Muscle layer of colon (tissue), 2 donors: ENCODE data around the gene SPEG.

Experiments used
- H3K27ac ChIP-seq: one replicate; pipeline ENCODE4 v1.7.0; 2013; ENCODE audit warnings: low read depth, mild to moderate bottlenecking, low read length, moderate library complexity
- H3K27me3 ChIP-seq, 2 donors: one replicate each; pipeline ENCODE4 v1.7.0; 2013; ENCODE audit warnings: low read length in 2 of 2, mild to moderate bottlenecking in 2 of 2; ENCODE audit not compliant: insufficient read depth in 2 of 2, control insufficient read depth in 1 of 2
- H3K36me3 ChIP-seq: one replicate; pipeline ENCODE4 v1.7.0; 2013; ENCODE audit warnings: mild to moderate bottlenecking, low read length; ENCODE audit not compliant: insufficient read depth
- H3K4me1 ChIP-seq: one replicate; pipeline ENCODE4 v1.7.0; 2013; ENCODE audit warnings: mild to moderate bottlenecking, low read length; ENCODE audit not compliant: insufficient read depth
- H3K4me3 ChIP-seq, 2 donors: one replicate each; pipeline ENCODE4 v1.7.0; 2013; ENCODE audit warnings: low read length in 2 of 2, low read depth in 1 of 2, mild to moderate bottlenecking in 1 of 2, moderate library complexity in 1 of 2
- H3K9ac ChIP-seq: one replicate; pipeline ENCODE4 v1.7.0; 2013; ENCODE audit warnings: low read length
- H3K9me3 ChIP-seq: one replicate; pipeline ENCODE4 v1.7.0; 2013; ENCODE audit warnings: mild to moderate bottlenecking, low read length
- donor health status: abdominal sarcoma.
- donor health status: Adenocarcinoma of cecum.

The SPEG gene

DNA sequence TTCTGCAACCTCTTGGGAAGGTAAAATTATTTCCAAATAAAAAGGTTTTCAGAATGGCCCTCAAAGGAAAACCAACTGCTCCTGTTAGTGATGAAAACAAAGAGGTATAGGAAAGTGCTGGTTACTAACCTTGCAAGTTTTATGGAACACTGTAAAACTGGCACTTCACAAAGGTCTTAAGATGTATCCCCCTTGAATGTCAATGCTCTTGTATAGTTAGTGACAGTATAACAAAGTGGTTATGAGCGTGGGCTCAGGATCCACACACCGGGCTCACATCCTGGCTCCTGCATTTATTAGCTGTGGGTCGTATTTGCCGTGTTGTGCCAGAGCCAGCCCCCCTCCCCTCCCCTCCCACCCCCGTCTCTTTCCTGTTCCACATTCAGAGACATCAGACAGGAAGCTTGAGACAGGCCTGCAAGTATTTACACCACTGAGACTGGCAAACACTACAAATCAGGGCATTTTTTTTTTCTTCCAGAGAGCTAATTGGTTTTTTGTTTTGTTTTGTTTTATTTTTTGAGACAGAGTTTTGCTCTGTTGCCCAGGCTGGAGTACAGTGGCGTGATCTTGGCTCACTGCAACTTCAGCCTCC lies 37.7 kb upstream of the SPEG start:
- no peak overlapping the region for H3K27ac ChIP-seq
- H3K27me3 ChIP-seq: no peaks in the 10 kb centered on the region
- peaks cover 12% of the 10 kb centered on the region for H3K4me1 ChIP-seq
- no peaks in the 10 kb centered on the region for H3K9me3 ChIP-seq
- no peak overlapping the region for H3K4me3 ChIP-seq
- H3K36me3 ChIP-seq: no peaks in the 10 kb centered on the region
- no peak overlapping the region for H3K9ac ChIP-seq

DNA sequence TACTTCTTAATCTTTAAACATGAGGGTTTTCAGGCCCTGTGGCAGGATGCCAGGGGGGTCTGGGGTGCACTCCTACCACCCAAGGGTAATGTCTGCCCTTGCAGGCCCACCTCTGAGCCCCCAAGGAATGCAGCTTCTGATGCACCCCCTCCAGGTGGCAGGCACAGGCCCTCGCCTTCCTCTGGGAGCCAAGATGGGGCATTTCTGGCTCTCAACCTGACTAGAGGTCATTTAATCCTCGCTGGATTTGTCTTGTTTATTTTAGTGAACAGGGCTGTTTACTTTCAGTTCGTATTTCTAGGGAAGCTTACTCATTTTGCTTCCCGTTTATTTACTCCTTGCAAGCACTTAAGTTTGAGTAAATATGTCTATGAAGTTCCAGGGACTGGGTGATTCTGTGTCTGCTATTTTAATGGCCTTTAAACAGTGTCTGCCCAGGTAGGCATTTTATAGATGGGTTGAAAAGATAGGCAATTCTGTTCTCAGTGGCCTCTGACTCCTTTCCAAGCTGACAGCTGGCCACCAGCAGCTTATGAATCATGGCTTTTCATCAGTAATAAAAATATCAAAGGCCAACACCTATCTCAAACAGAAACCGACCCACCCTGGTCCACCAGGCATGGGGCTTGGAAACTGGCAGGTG lies 35.8 kb upstream of the SPEG start:
- H3K27me3 ChIP-seq: no peaks in the 10 kb centered on the region
- peaks cover 21% of the 10 kb centered on the region for H3K4me1 ChIP-seq
- H3K36me3 ChIP-seq: no peaks in the 10 kb centered on the region

DNA sequence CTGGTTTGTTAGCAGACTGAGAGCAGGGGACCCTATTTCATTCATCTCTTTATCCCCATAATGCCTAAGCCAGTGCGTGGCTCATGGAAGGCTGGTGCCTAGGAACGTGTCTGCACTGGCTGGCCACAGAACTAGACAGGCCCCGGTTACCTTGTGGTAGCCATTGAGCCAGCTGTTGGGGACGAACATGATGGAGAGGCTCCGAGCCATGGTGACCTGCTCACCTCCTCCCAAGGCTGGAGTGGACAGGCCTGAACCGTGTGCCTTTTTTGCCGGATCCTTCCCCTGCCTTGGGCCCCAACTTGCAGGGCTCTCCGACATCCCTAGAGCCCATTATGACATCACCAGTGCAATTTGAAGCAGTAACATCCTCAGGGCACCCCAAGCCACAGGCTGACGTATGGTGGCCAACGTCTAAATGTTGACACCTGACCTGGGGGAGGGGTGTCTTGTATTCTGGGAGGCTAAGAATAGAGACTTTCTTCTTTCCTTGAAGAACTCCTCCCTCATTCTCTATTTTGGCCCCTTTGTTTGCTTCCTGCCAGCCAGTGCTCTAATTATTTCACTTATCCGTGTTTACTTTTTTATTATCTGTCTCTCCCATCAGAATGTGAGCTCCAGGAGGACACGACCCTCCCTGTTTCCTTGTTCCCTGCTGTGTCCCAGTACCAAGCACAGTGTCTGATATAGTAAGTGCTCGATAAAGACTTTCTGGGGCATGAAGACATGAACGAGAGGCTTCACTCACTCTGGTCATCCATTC lies 34.7 kb upstream of the SPEG start:
- H3K9me3 ChIP-seq: no peaks in the 10 kb centered on the region
- no peak overlapping the region for H3K9ac ChIP-seq
- H3K27ac ChIP-seq: no peak overlapping the region
- H3K27me3 ChIP-seq: no peaks in the 10 kb centered on the region
- H3K4me1 ChIP-seq: peaks cover 32% of the 10 kb centered on the region
- no peak overlapping the region for H3K4me3 ChIP-seq
- H3K36me3 ChIP-seq: no peaks in the 10 kb centered on the region

More for the DNA sequence above, 35.8 kb upstream of the SPEG start:
- Histone ChIP-seq H3K9ac (no peak overlapping the region), H3K27ac (no peak overlapping the region), H3K9me3 (no peaks in the 10 kb centered on the region), H3K4me3 (no peak overlapping the region)

GRCh38 chr2:219400562-219400961 lies 34.1 kb upstream of the SPEG start:
- no peaks in the 10 kb centered on the region for H3K27me3 ChIP-seq
- no peak overlapping the region for H3K9ac ChIP-seq
- no peak overlapping the region for H3K27ac ChIP-seq
- peaks cover 38% of the 10 kb centered on the region for H3K4me1 ChIP-seq
- H3K36me3 ChIP-seq: no peaks in the 10 kb centered on the region
- H3K9me3 ChIP-seq: no peaks in the 10 kb centered on the region
- no peak overlapping the region for H3K4me3 ChIP-seq

GRCh38 chr2:219401606-219402005 lies 33.0 kb upstream of the SPEG start:
- H3K9ac ChIP-seq: no peak overlapping the region
- no peaks in the 10 kb centered on the region for H3K36me3 ChIP-seq
- H3K27ac ChIP-seq: no peak overlapping the region
- no peaks in the 10 kb centered on the region for H3K9me3 ChIP-seq
- H3K4me1 ChIP-seq: peaks cover 49% of the 10 kb centered on the region
- no peaks in the 10 kb centered on the region for H3K27me3 ChIP-seq
- no peak overlapping the region for H3K4me3 ChIP-seq

DNA sequence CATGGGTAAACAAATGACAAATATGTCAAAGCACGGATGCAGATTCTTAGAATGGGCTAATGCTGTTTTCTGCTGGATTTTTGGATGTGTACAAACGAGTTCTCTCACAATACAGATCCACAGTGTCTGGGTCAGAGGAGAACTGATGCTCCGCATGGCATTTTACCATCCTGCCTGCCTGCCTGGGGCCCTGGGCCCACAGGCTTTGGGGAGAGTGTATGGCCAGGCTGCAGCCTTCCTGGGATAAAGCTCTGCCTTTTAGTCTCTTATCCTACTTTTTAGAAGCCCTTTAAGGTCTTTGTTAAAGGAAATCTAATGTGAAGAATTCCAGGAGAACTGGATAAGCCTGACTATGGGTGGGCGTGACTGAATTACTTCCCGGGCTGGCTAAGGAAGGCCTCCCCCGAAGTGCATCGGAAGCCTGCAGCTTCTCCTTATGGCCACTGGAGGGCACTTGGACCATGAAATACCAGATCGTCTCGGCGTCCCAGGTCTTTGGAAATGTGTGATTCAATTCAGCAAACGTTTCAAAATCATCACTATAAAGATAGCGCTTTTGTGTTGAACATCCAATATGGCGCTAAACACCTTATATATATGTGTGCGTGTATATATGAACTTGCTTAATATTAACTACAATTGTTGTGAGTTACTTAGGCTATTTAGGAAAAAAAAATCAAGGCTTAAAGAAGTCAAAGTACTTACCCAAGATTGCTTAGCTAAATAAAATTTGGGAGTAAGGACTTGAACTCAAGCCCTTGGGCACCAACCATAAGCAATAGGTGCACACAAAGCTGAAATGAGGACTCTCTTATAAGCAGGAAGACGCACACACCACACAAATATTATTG lies 31.8 kb upstream of the SPEG start:
- Histone ChIP-seq H3K36me3 (no peaks in the 10 kb centered on the region), H3K9me3 (no peaks in the 10 kb centered on the region), H3K27me3 (no peaks in the 10 kb centered on the region), H3K27ac (peak overlapping the region; percentile 93), H3K4me3 (no peak overlapping the region), H3K4me1 (peaks cover 60% of the 10 kb centered on the region), H3K9ac (peak overlapping the region; percentile 50)

- H3K9ac ChIP-seq: peak overlapping the region; percentile 50
- H3K9me3 ChIP-seq: no peaks in the 10 kb centered on the region
- no peaks in the 10 kb centered on the region for H3K36me3 ChIP-seq
- no peaks in the 10 kb centered on the region for H3K27me3 ChIP-seq
- peaks cover 61% of the 10 kb centered on the region for H3K4me1 ChIP-seq
- peak overlapping the region; percentile 93 for H3K27ac ChIP-seq
- no peak overlapping the region for H3K4me3 ChIP-seq
These were observed 30.8 kb upstream of the SPEG start for GRCh38 chr2:219403861-219404260.

- H3K4me1 ChIP-seq: peaks cover 61% of the 10 kb centered on the region
- H3K27ac ChIP-seq: peak overlapping the region; percentile 93
These were observed 30.2 kb upstream of the SPEG start for GRCh38 chr2:219404291-219404910.

DNA sequence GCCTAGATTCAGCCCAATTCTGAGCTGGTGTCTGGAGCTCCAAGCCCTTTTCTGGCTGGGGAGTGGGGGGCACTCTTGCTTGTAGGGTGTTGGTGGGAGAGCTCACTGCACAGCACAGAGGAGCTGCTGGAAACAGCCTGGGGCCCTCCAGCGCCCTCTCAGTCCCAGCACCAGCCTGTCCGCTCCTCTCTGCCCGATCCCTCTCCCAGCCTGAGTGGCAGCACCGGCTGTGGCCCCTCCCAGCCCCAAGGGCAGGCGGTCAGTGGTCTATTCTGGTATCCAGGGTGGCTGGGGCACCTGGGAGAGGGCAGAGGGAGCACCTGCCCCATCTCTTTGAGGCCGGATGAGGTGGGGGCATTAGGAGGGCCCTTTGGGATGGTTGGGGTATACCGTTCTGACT lies 29.7 kb upstream of the SPEG start:
- Histone ChIP-seq H3K4me3 (peak overlapping the region in 1 of 2 donors; percentile 22), H3K4me1 (peaks cover 67% of the 10 kb centered on the region), H3K36me3 (no peaks in the 10 kb centered on the region), H3K9ac (peak overlapping the region; percentile 75), H3K27ac (peak overlapping the region; percentile 93), H3K9me3 (no peaks in the 10 kb centered on the region), H3K27me3 (no peaks in the 10 kb centered on the region)

More at GRCh38 chr2:219404291-219404910, 30.2 kb upstream of the SPEG start:
- peak overlapping the region; percentile 75 for H3K9ac ChIP-seq
- peak overlapping the region in 1 of 2 donors; percentile 22 for H3K4me3 ChIP-seq
- H3K9me3 ChIP-seq: no peaks in the 10 kb centered on the region
- H3K27me3 ChIP-seq: no peaks in the 10 kb centered on the region
- H3K36me3 ChIP-seq: no peaks in the 10 kb centered on the region

DNA sequence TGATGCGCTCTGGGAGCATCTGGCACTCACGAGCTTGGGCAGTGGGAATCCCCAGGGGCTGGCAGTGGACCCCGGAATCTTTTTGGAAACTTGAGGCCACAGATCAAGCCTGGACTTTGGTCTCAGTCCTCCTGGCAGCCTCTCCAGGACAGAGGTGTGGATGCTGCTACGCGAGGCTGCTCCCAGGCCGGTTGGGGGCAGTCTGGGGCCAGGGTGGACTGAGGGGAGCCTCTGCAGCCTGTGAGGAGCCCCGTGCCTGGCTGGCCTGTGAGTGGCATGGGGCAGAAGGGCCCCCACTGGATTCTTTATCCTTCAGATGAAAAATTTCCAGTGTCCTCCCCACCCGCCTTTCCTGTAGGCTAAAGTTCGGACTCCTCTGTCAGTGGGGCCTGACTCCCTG lies 29.2 kb upstream of the SPEG start:
- Histone ChIP-seq H3K27ac (peak overlapping the region; percentile 93), H3K4me1 (peaks cover 72% of the 10 kb centered on the region)

More for the DNA sequence above, 29.2 kb upstream of the SPEG start:
- Histone ChIP-seq H3K9me3 (no peaks in the 10 kb centered on the region), H3K36me3 (no peaks in the 10 kb centered on the region), H3K9ac (peak overlapping the region; percentile 75), H3K4me3 (peak overlapping the region in 1 of 2 donors; percentile 50), H3K27me3 (no peaks in the 10 kb centered on the region)
